HepG2 (cell line): ENCODE measurements around the gene LGR6. TPM values are rescaled to one million over a fixed set of nuclear protein-coding genes. Genes with fewer than 3 reads are reported as not detected.

Source experiments
- ATF1 ChIP-seq: IDR thresholded peaks from 2 replicates; pipeline ENCODE4 v1.6.1; 2016; ENCODE audit warnings: mild to moderate bottlenecking, control low read depth
- ATRX ChIP-seq: sonication (generic); formaldehyde crosslinking; IDR thresholded peaks from 2 replicates; pipeline ENCODE4 v1.4.0; 2020; ENCODE audit warnings: missing genetic modification reagents, borderline replicate concordance
- FOSL2 ChIP-seq: sonication (generic); formaldehyde crosslinking; IDR thresholded peaks from 2 replicates; pipeline ENCODE4 v1.4.0; 2020; ENCODE audit warnings: missing genetic modification reagents
- GLI4 ChIP-seq: sonication (generic); formaldehyde crosslinking; IDR thresholded peaks from 2 replicates; pipeline ENCODE4 v1.5.1; 2020; ENCODE audit warnings: missing genetic modification reagents, mild to moderate bottlenecking, moderate library complexity, borderline replicate concordance
- HIVEP1 ChIP-seq: sonication (generic); formaldehyde crosslinking; IDR thresholded peaks from 2 replicates; pipeline ENCODE4 v1.4.0; 2020; ENCODE audit warnings: mild to moderate bottlenecking, missing genetic modification reagents
- HMGXB3 ChIP-seq: sonication (generic); formaldehyde crosslinking; IDR thresholded peaks from 2 replicates; pipeline ENCODE4 v1.4.0; 2020; ENCODE audit warnings: missing genetic modification reagents, borderline replicate concordance
- JARID2 ChIP-seq: sonication (generic); formaldehyde crosslinking; IDR thresholded peaks from 2 replicates; pipeline ENCODE4 v1.8.1; 2023; ENCODE audit warnings: missing genetic modification reagents, inconsistent platforms; ENCODE audit not compliant: insufficient replicate concordance
- JDP2 ChIP-seq: sonication (generic); formaldehyde crosslinking; IDR thresholded peaks from 2 replicates; pipeline ENCODE4 v1.8.1; 2022; ENCODE audit warnings: missing genetic modification reagents, borderline replicate concordance
- MTA3 ChIP-seq: sonication (generic); formaldehyde crosslinking; IDR thresholded peaks from 2 replicates; pipeline ENCODE4 v1.4.0; 2020; ENCODE audit warnings: missing genetic modification reagents
- NR1H2 ChIP-seq: sonication (generic); formaldehyde crosslinking; IDR thresholded peaks from 2 replicates; pipeline ENCODE4 v1.8.1; 2022; ENCODE audit warnings: low read depth, missing genetic modification reagents, borderline replicate concordance
- POGK ChIP-seq: sonication (generic); formaldehyde crosslinking; conservative IDR thresholded peaks from 2 replicates; pipeline ENCODE4 v1.8.0; 2022; ENCODE audit warnings: mild to moderate bottlenecking, moderate library complexity, missing genetic modification reagents
- POLR2A ChIP-seq, 2 experiments: IDR thresholded peaks; 2 replicates each; pipeline ENCODE4 v1.6.1; 2011; ENCODE audit warnings: low read depth in 2 of 2, low read length in 2 of 2, mild to moderate bottlenecking in 1 of 2, moderate library complexity in 1 of 2; ENCODE audit not compliant: insufficient read depth in 1 of 2
- REXO4 ChIP-seq: sonication (generic); formaldehyde crosslinking; IDR thresholded peaks from 2 replicates; pipeline ENCODE4 v1.8.0; 2022; ENCODE audit warnings: missing genetic modification reagents, mild to moderate bottlenecking, borderline replicate concordance
- RFX1 ChIP-seq: fragments of 450-650 bp; IDR thresholded peaks from 2 replicates; pipeline ENCODE4 v1.6.1; 2017
- SIN3B ChIP-seq: fragments of 150-350 bp; IDR thresholded peaks from 2 replicates; pipeline ENCODE4 v1.6.1; 2014; ENCODE audit warnings: low read length
- SYNCRIP ChIP-seq: fragments of 200-400 bp; formaldehyde crosslinking; IDR thresholded peaks from 2 replicates; pipeline ENCODE4 v1.6.1; 2018; ENCODE audit warnings: mild to moderate bottlenecking, low read depth, low read length; ENCODE audit not compliant: insufficient read depth
- TBL1XR1 ChIP-seq: fragments of 150-350 bp; IDR thresholded peaks from 2 replicates; pipeline ENCODE4 v1.6.1; 2014; ENCODE audit warnings: borderline replicate concordance, low read length; ENCODE audit not compliant: partially characterized antibody
- ZBTB1 ChIP-seq: sonication (generic); formaldehyde crosslinking; IDR thresholded peaks from 2 replicates; pipeline ENCODE4 v1.4.0; 2020; ENCODE audit warnings: missing genetic modification reagents, borderline replicate concordance
- ZMYM2 ChIP-seq: sonication (generic); formaldehyde crosslinking; IDR thresholded peaks from 2 replicates; pipeline ENCODE4 v1.8.0; 2022; ENCODE audit warnings: mild to moderate bottlenecking, missing genetic modification reagents
- ZNF24 ChIP-seq: fragments of 450-650 bp; IDR thresholded peaks from 2 replicates; pipeline ENCODE4 v1.6.1; 2017; ENCODE audit warnings: antibody characterized with exemption, mild to moderate bottlenecking
- ZNF460 ChIP-seq: sonication (generic); formaldehyde crosslinking; IDR thresholded peaks from 2 replicates; pipeline ENCODE4 v1.5.1; 2020; ENCODE audit warnings: missing genetic modification reagents, mild to moderate bottlenecking, borderline replicate concordance
- ZNF629 ChIP-seq: sonication (generic); formaldehyde crosslinking; conservative IDR thresholded peaks from 2 replicates; pipeline ENCODE4 v1.5.0; 2020; ENCODE audit warnings: missing genetic modification reagents
- ZNF691 ChIP-seq: sonication (generic); formaldehyde crosslinking; IDR thresholded peaks from 2 replicates; pipeline ENCODE4 v1.4.0; 2020; ENCODE audit warnings: missing genetic modification reagents, low read depth, mild to moderate bottlenecking, borderline replicate concordance
- ZNF83 ChIP-seq: sonication (generic); formaldehyde crosslinking; IDR thresholded peaks from 2 replicates; pipeline ENCODE4 v1.4.0; 2020; ENCODE audit warnings: missing genetic modification reagents, mild to moderate bottlenecking, borderline replicate concordance
- ZNF841 ChIP-seq: sonication (generic); formaldehyde crosslinking; IDR thresholded peaks from 2 replicates; pipeline ENCODE4 v1.8.1; 2023; ENCODE audit warnings: missing genetic modification reagents, borderline replicate concordance
- polyA plus RNA-seq, 8 experiments: library from polyadenylated mRNA; depleted of rRNA in 3 of 8; stranded (reverse) in 7 of 8; unstranded in 1 of 8; fragments of >200 nt; fragmentation: Illumina TruSeq in 4 of 8; extraction: Trizol in 4 of 8; gene quantifications; 2 replicates each; pipeline versions ENCODE4 v1.2.1 to v1.2.3, GENCODE V29; 2011 to 2016; ENCODE audit warnings: low read depth in 4 of 8, missing spikeins in 1 of 8, mixed read lengths in 1 of 8; ENCODE audit not compliant: insufficient read depth in 1 of 8
- total RNA-seq, 5 experiments: library from RNA; depleted of rRNA; stranded (reverse); fragments of >200 nt; fragmentation: Illumina TruSeq; extraction: Trizol; gene quantifications; 2 replicates each; pipeline ENCODE4 v1.2.3, GENCODE V29; 2016; ENCODE audit warnings: low read depth in 1 of 5

The LGR6 gene
- total and polyA plus RNA-seq, 2 of the 13 experiments (the other 11 are each of a cell fraction or from before 2014, with no cell fraction given), result 0.07 TPM; not detected in 1

GRCh38 chr1:202348509-202349205, 155.1 kb downstream of the LGR6 start, which contains the start of gene PPP1R12B (continued):
- TF ChIP-seq HMGXB3 (CRISPR knock-in tag), result peak; percentile 72
- no peak for TF ChIP-seq SIN3B
- TF ChIP-seq ZNF24, result no peak
- TF ChIP-seq TBL1XR1, result peak; percentile 10
- no peak; the same call in 1 of the 2 replicates for TF ChIP-seq HIVEP1 (CRISPR knock-in tag)
- TF ChIP-seq JARID2, result no peak
- TF ChIP-seq ATF1, result peak; percentile 95
- TF ChIP-seq REXO4 (CRISPR knock-in tag), result no peak
- TF ChIP-seq GLI4 (CRISPR knock-in tag), result peak; percentile 80; the same call in 1 of the 2 replicates
- TF ChIP-seq ATRX (CRISPR knock-in tag), result no peak
- no peak for TF ChIP-seq NR1H2 (CRISPR knock-in tag)
- TF ChIP-seq JDP2 (CRISPR knock-in tag), result no peak
- TF ChIP-seq ZBTB1, result no peak
- peak; percentile 63 to 74 for TF ChIP-seq POLR2A (IDR thresholded peaks at IDR 0.05; ENCODE audit: insufficient read depth in 1 of 2, low read depth in 2 of 2, low read length in 2 of 2)
- TF ChIP-seq ZNF841 (CRISPR knock-in tag), result no peak
- TF ChIP-seq ZMYM2, result no peak
- TF ChIP-seq POGK, result peak; percentile 87
- TF ChIP-seq ZNF691 (CRISPR knock-in tag), result peak; percentile 79; the same call in 1 of the 2 replicates
- TF ChIP-seq ZNF460 (CRISPR knock-in tag), result no peak; the same call in 1 of the 2 replicates
- peak; percentile 55 for TF ChIP-seq FOSL2
- TF ChIP-seq MTA3 (CRISPR knock-in tag), result no peak
- no peak for TF ChIP-seq ZNF629 (CRISPR knock-in tag)
- no peak for TF ChIP-seq ZNF83 (CRISPR knock-in tag)
- TF ChIP-seq SYNCRIP, result no peak
- TF ChIP-seq RFX1, result no peak
